Lower lobe of right lung (tissue), 2 donors: ENCODE data around the gene MAN2B1. TPM values are rescaled to one million over a fixed set of nuclear protein-coding genes. Genes with fewer than 3 reads are reported as not detected.
A peak's percentile ranks its signal among the peaks of the same experiment; 100 is the strongest.
"Not testable (repeated sequence)": the region's sequence is repeated elsewhere in the genome, so short reads cannot be mapped to it uniquely, and the experiment has no call there.

Experiments
- ATAC-seq, 2 donors: fragments of 200-7000 bp; cut with Tn5 transposase; one replicate each; pipeline ENCODE4 v1.9.1; 2020 to 2022; ENCODE audit warnings: mild to moderate bottlenecking in 2 of 2, moderate library complexity in 2 of 2
- DNase-seq: peaks from one replicate; pipeline ENCODE4 v3.0.0-alpha.2; 2020
- H3K27ac ChIP-seq: fragments of 200-600 bp; one replicate; pipeline ENCODE4 v1.8.0; 2022
- H3K27me3 ChIP-seq: fragments of 200-600 bp; one replicate; pipeline ENCODE4 v1.8.0; 2022; ENCODE audit warnings: low read depth
- H3K36me3 ChIP-seq: fragments of 200-600 bp; one replicate; pipeline ENCODE4 v1.8.0; 2022; ENCODE audit warnings: mild to moderate bottlenecking
- H3K4me1 ChIP-seq: fragments of 200-600 bp; one replicate; pipeline ENCODE4 v1.8.0; 2022
- H3K4me3 ChIP-seq: fragments of 200-600 bp; one replicate; pipeline ENCODE4 v1.8.0; 2022; ENCODE audit warnings: mild to moderate bottlenecking
- H3K9me3 ChIP-seq: fragments of 200-600 bp; one replicate; pipeline ENCODE4 v1.8.0; 2022
- intact Hi-C: fragments of 100-400 bp; cut with DNase I; formaldehyde crosslinking; loops from one replicate; pipeline ENCODE4 v1.11.0; 2022
- total RNA-seq: library from RNA; stranded (reverse); fragmentation: NEBNext Ultra II Directional; extraction: Animal tissue kit (Norgen Biotek cat#: 25700); gene quantifications from one replicate; pipeline ENCODE4 v1.2.1, GENCODE V29; 2021
- TF ChIP-seq, protein P1 (sequence below): fragments of 200-600 bp; IDR thresholded peaks from one replicate; pipeline ENCODE4 v1.8.0; 2022; ENCODE audit warnings: antibody characterized with exemption, mild to moderate bottlenecking
- donor health status: DM: no; HTN: yes; CAD: no; lungs with severe emphysema.

The MAN2B1 gene
- total RNA-seq, 1 donor from 2014 or later = 251 TPM

- no peaks in the 10 kb centered on the region for H3K27me3 ChIP-seq
- H3K27ac ChIP-seq = no peak overlapping the region
- peak; percentile 79 for DNase-seq
- H3K4me1 ChIP-seq = peaks cover 12% of the 10 kb centered on the region
- intact Hi-C loops = no loop called here
- H3K36me3 ChIP-seq = peaks cover 21% of the 10 kb centered on the region
- ATAC-seq = peak; percentile 95 to 97
- H3K9me3 ChIP-seq = no peaks in the 10 kb centered on the region
- peak overlapping the region; percentile 40 for H3K4me3 ChIP-seq
- TF ChIP-seq, protein P1, sequence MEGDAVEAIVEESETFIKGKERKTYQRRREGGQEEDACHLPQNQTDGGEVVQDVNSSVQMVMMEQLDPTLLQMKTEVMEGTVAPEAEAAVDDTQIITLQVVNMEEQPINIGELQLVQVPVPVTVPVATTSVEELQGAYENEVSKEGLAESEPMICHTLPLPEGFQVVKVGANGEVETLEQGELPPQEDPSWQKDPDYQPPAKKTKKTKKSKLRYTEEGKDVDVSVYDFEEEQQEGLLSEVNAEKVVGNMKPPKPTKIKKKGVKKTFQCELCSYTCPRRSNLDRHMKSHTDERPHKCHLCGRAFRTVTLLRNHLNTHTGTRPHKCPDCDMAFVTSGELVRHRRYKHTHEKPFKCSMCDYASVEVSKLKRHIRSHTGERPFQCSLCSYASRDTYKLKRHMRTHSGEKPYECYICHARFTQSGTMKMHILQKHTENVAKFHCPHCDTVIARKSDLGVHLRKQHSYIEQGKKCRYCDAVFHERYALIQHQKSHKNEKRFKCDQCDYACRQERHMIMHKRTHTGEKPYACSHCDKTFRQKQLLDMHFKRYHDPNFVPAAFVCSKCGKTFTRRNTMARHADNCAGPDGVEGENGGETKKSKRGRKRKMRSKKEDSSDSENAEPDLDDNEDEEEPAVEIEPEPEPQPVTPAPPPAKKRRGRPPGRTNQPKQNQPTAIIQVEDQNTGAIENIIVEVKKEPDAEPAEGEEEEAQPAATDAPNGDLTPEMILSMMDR = no peak
Observed at GRCh38 chr19:12647490-12648071, 19.0 kb downstream of the MAN2B1 start.

DNA sequence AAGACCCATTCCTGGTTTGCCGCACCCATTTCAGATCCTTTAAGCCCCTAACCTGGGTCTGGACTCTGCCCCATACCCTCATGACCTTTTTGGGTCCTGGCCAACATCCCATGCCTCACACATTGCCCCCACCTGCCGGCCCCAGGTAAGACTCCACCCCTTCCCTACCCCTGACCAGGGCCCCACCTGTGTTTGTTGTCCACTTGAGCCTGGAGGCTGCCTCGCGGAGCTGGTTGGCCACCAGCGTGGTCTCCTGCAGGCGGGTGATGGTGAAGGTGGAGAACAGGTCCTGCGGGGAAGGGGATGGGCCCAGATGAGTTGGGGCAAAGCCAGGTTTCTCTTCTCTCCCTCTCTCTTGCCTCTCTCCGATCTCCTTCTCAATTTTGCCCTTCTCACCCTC is 19.5 kb downstream of the MAN2B1 start:
- no peaks in the 10 kb centered on the region for H3K9me3 ChIP-seq
- H3K4me1 ChIP-seq = peaks cover 12% of the 10 kb centered on the region
- ATAC-seq (peak; percentile 23 to 24), DNase-seq (no peak)
- TF ChIP-seq, protein P1 = no peak
- no peaks in the 10 kb centered on the region for H3K27me3 ChIP-seq
- peaks cover 18% of the 10 kb centered on the region for H3K36me3 ChIP-seq
- H3K4me3 ChIP-seq = peak overlapping the region; percentile 40
- intact Hi-C loops = no loop called here
- no peak overlapping the region for H3K27ac ChIP-seq

- TF ChIP-seq, protein P1 = no peak
- DNase-seq = no peak
- Histone ChIP-seq H3K36me3 (peaks cover 13% of the 10 kb centered on the region), H3K4me1 (peaks cover 12% of the 10 kb centered on the region), H3K27ac (no peak overlapping the region), H3K27me3 (no peaks in the 10 kb centered on the region), H3K9me3 (no peaks in the 10 kb centered on the region), H3K4me3 (no peak overlapping the region)
- intact Hi-C loops = no loop called here
- no peak for ATAC-seq
Observed at GRCh38 chr19:12646551-12646950, 20.0 kb downstream of the MAN2B1 start.

- intact Hi-C loops, H3K27ac ChIP-seq, ATAC-seq, H3K36me3 ChIP-seq, H3K9me3 ChIP-seq, H3K4me3 ChIP-seq, H3K27me3 ChIP-seq, DNase-seq: not testable (repeated sequence)
- peaks cover 18% of the 10 kb centered on the region for H3K4me1 ChIP-seq
Observed at GRCh38 chr19:12643716-12644115, 22.8 kb downstream of the MAN2B1 start.

- DNase-seq (no peak), ATAC-seq (no peak)
- no peaks in the 10 kb centered on the region for H3K9me3 ChIP-seq
- peaks cover 8% of the 10 kb centered on the region for H3K4me1 ChIP-seq
- no peak overlapping the region for H3K27ac ChIP-seq
- H3K27me3 ChIP-seq = no peaks in the 10 kb centered on the region
- peaks cover 7% of the 10 kb centered on the region for H3K36me3 ChIP-seq
- intact Hi-C loops = no loop called here
- no peak overlapping the region for H3K4me3 ChIP-seq
- TF ChIP-seq, protein P1 = no peak
Observed at GRCh38 chr19:12642506-12642905, 24.0 kb downstream of the MAN2B1 start.

- DNase-seq (no peak), ATAC-seq (no peak)
- Histone ChIP-seq H3K4me3 (no peak overlapping the region), H3K36me3 (peaks cover 7% of the 10 kb centered on the region), H3K27me3 (no peaks in the 10 kb centered on the region), H3K9me3 (no peaks in the 10 kb centered on the region), H3K27ac (no peak overlapping the region), H3K4me1 (peaks cover 8% of the 10 kb centered on the region)
- TF ChIP-seq, protein P1 = no peak
- intact Hi-C loops = no loop called here
Observed at GRCh38 chr19:12641456-12641855, 25.1 kb downstream of the MAN2B1 start.
